Measurements from ENCODE around the gene VARS1.

GRCh38 chr6:31796993-31797385 is 1.4 kb upstream of the VARS1 start:
- TF ChIP-seq CTCF (IDR thresholded peaks at IDR 0.05 in 8 of 11, conservative IDR thresholded peaks at IDR 0.05 in 3 of 11) (no peak), POLR2A (IDR thresholded peaks at IDR 0.05) (no peak)
